ENCODE measurements around the gene ZNF777. TPM values are rescaled to one million over a fixed set of nuclear protein-coding genes. Genes with fewer than 3 reads are reported as not detected.
"Not testable (repeated sequence)": the region's sequence is repeated elsewhere in the genome, so short reads cannot be mapped to it uniquely, and the experiment has no call there.

Gene ZNF777
- total and polyA plus RNA-seq, 11 donors: 6.5 to 10.7 (median 7.5) TPM

- TF ChIP-seq CTCF (IDR thresholded peaks at IDR 0.05) (no peak), POLR2A (IDR thresholded peaks at IDR 0.05) (no peak)
- intact Hi-C loops (cut with DNase I): no loop called here
- peak; percentile 48 to 69 (median 65) for DNase-seq
- Histone ChIP-seq H3K4me1 (peaks cover 0 to 11% (median 3%) of the 10 kb centered on the region in 12 donors), H3K27ac (peak overlapping the region in 2 of 12 donors; percentile 32 to 49), H3K9me3 (no peaks in the 10 kb centered on the region), H3K4me3 (peak overlapping the region in 10 of 12 donors; percentile 27 to 53 (median 40)), H3K27me3 (peaks cover 0 to 9% (median 0%) of the 10 kb centered on the region in 9 donors), H3K36me3 (no peaks in the 10 kb centered on the region)
- 5 to 9% (median 6%) methylated on average over 31 to 36 of the region's 36 CpGs for WGBS, 4 donors
- peak; percentile 26 to 90 (median 76) for ATAC-seq
Measured at GRCh38 chr7:149414745-149415390, 46.0 kb downstream of the ZNF777 start.

GRCh38 chr7:149414171-149414570, 46.7 kb downstream of the ZNF777 start:
- Histone ChIP-seq H3K36me3 (no peaks in the 10 kb centered on the region), H3K27me3 (peaks cover 0 to 9% (median 0%) of the 10 kb centered on the region in 9 donors), H3K9me3 (no peaks in the 10 kb centered on the region), H3K4me1 (peaks cover 0 to 11% (median 3%) of the 10 kb centered on the region in 12 donors), H3K27ac (no peak overlapping the region), H3K4me3 (no peak overlapping the region)
- intact Hi-C loops (cut with DNase I): no loop called here
- ATAC-seq (no peak), DNase-seq (no peak)
- 39 to 43% (median 42%) methylated on average over 5 of the region's 5 CpGs for WGBS, 4 donors
- TF ChIP-seq POLR2A (IDR thresholded peaks at IDR 0.05) (no peak), CTCF (IDR thresholded peaks at IDR 0.05) (no peak)

GRCh38 chr7:149413083-149413482, 47.8 kb downstream of the ZNF777 start:
- H3K27me3 ChIP-seq; H3K36me3 ChIP-seq; DNase-seq; H3K27ac ChIP-seq; ATAC-seq; H3K9me3 ChIP-seq; intact Hi-C loops (cut with DNase I); H3K4me3 ChIP-seq: not testable (repeated sequence)
- WGBS, 4 donors: 92 to 97% (median 96%) methylated on average over 3 of the region's 3 CpGs
- H3K4me1 ChIP-seq: peaks cover 0 to 11% (median 3%) of the 10 kb centered on the region in 12 donors

- Histone ChIP-seq H3K4me1 (peaks cover 0 to 8% (median 2%) of the 10 kb centered on the region in 12 donors), H3K27ac (no peak overlapping the region), H3K36me3 (no peaks in the 10 kb centered on the region), H3K27me3 (peaks cover 0 to 9% (median 0%) of the 10 kb centered on the region in 9 donors), H3K4me3 (no peak overlapping the region), H3K9me3 (no peaks in the 10 kb centered on the region)
- ATAC-seq: no peak
- intact Hi-C loops (cut with DNase I): no loop called here
- no peak for TF ChIP-seq CTCF (IDR thresholded peaks at IDR 0.05)
- no peak for DNase-seq
- 77 to 92% (median 88%) methylated on average over 6 of the region's 6 CpGs for WGBS, 4 donors
Measured at GRCh38 chr7:149409895-149410294, 51.0 kb downstream of the ZNF777 start.

GRCh38 chr7:149404825-149405224, 56.0 kb downstream of the ZNF777 start:
- Histone ChIP-seq H3K36me3 (no peaks in the 10 kb centered on the region), H3K9me3 (no peaks in the 10 kb centered on the region), H3K27me3 (peaks cover 0 to 11% (median 0%) of the 10 kb centered on the region in 9 donors), H3K4me1 (no peaks in the 10 kb centered on the region), H3K4me3 (no peak overlapping the region), H3K27ac (no peak overlapping the region)
- no peak for TF ChIP-seq POLR2A (IDR thresholded peaks at IDR 0.05)
- TF ChIP-seq CTCF (IDR thresholded peaks at IDR 0.05): no peak
- WGBS, 4 donors: 70 to 93% (median 85%) methylated on average over 6 of the region's 6 CpGs
- ATAC-seq (no peak), DNase-seq (no peak)
- intact Hi-C loops (cut with DNase I): no loop called here

Data from heart left ventricle (tissue), 16 donors.